CD4-positive, alpha-beta T cell treated with Interleukin-17A for 4 hours (primary cell): Measurements from ENCODE around the gene EFCAB6.

Source experiments
- DNase-seq: peaks from one replicate; pipeline ENCODE4 v3.0.0-alpha.2; 2020; ENCODE audit warnings: mixed read lengths

The EFCAB6 gene

GRCh38 chr22:43541462-43542407, 270.4 kb downstream of the EFCAB6 start:
- DNase-seq, result no peak

- no peak for DNase-seq
These were observed 271.1 kb downstream of the EFCAB6 start for GRCh38 chr22:43541022-43541421.

DNA sequence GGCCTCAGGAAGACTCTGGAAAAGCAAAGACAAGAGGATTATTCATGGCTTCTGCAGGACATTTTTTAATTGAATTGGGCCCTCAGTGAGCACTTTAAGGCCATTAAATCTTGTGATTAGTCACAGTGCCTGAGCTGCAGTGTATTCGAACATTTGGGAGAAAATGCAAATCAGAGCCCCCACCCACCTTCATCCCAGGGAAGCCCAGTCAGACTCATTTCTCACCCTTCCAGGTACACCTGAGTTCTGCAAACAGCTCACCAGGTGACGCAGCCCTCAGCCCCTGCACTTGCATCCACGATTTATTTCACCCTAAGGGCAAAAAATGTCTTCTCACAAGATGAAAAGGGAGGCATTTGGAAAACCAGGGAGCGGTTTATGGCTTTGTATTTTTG, 271.6 kb downstream of the EFCAB6 start:
- DNase-seq, result no peak

GRCh38 chr22:43539572-43540528, 272.3 kb downstream of the EFCAB6 start:
- DNase-seq, result no peak

GRCh38 chr22:43537019-43537585, 275.0 kb downstream of the EFCAB6 start:
- DNase-seq, result no peak

- DNase-seq, result no peak
These were observed 276.4 kb downstream of the EFCAB6 start for GRCh38 chr22:43535741-43536140.

GRCh38 chr22:43535336-43535735, 276.8 kb downstream of the EFCAB6 start:
- DNase-seq, result no peak

GRCh38 chr22:43534916-43535315, 277.2 kb downstream of the EFCAB6 start:
- no peak for DNase-seq

DNA sequence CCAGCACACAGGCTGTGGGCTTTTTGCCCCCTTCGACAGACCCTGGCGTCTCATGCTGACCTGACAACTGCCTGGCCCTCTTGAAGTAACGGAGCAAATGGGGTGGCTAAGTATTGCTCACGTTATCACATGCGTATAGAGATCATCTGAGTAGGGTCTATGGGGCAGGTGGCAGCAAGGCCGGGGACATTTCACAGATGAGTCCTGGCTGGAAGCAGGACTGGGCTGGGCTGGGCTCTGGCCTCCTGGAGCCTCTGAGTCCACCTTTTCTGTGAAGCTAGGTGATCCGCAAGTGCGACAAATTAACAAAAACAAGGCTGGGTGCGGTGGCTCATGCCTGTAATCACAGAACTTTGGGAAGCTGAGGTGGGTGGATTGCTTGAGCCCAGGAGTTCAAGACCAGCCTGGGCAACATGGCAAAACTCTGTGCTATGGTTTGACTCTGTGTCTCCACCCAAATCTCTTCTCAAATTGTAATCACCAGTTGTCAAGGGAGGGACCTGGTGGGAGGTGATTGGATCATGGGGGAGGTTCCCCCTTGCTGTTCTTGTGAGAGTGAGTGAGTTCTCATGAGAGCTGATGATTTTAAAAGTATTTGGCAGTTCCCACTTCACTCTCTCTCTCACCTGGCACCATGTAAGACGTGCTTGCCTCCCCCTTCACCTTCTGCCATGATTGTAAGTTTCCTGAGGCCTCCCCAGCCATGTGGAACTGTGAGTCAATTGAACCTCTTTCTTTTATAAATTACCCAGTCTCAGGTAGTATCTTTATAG, 278.3 kb downstream of the EFCAB6 start:
- no peak for DNase-seq

- DNase-seq, result no peak
These were observed 279.0 kb downstream of the EFCAB6 start for GRCh38 chr22:43533156-43533530.

DNA sequence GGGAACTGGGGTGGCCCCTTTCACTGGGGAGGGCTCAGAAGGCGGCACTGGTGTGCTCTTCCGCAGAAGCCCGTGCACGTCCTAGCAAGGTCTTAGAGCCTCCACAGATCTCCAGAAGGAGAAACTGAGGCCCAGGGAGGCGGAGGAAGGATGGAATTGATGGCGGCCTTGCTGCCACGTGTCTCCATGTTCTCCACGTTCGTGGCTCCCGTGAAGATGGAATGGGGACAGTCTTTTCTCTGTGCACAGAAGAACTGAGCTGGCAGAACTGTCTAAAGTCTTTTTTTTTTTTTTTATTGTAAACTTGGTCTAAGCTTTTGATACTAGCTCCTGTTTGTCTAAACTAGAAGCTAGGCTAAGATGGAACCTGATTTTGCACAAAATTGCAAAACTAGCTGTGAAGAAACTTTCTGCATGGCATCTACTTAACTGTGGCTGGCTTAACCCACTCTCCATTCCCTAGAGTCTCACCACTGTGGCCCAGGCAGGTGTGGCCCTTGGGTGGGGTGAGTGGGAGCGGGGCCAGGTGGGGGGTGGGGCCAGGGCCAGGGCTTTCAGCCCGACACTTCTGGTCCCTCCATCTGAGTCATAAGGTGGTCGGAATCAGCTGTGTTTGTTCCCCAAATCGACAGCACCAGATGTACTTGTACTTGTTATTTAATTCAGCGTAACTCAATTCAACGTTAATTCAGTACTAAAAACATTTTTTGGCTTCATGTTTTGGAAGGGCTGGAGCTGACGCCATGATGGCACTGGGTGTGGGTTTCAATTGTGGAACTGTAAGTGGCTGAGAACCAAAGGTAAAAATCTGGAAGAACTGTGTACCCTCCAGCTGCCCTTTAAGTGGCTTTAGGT, 279.6 kb downstream of the EFCAB6 start:
- no peak for DNase-seq

- DNase-seq, result no peak
These were observed 280.5 kb downstream of the EFCAB6 start for GRCh38 chr22:43531651-43532050.

DNA sequence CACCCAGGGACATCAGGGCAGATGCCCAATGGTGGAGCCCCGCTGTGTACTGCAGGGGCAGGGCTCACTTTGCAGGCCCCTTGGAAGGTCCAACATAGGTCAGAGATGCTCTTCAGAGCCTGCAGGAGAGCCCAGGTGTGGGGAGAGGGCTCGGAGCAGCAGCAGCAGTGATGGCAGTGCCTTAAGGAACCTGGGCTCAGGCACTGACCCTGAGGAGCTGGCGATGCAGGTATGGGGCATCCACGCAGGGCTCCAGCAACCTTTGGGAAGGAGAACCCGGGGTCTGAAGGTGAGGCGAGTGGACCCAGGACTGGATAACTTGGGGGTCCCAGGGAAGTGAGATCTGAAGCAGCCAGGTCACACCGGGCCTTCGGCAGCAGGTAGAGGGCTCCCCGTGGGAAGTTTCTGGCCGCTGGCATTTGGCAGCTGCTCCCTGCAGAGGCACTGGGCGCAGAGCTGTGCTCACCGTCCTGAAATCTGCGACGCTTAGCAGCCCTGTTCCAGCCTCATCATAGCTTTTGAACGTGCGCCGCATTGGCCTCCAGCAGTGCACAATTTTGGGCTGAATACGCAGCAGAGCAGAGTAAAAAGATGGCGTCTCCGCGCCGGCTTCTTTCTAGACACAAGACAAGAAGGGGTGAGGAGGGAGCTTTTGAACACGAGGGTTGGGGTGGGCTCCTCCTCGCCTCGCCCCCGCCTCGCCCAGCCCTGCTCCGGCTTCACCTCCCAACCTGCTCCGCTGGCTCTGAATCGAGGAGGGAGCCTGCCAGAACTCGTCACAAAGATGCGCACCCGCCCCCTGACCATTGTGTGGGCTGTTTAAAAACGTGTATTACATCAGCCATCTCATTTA, 281.5 kb downstream of the EFCAB6 start:
- DNase-seq, result no peak

- no peak for DNase-seq
These were observed 282.2 kb downstream of the EFCAB6 start for GRCh38 chr22:43529934-43530333.

- no peak for DNase-seq
These were observed 282.6 kb downstream of the EFCAB6 start for GRCh38 chr22:43529461-43529860.

- DNase-seq, result no peak
These were observed 283.3 kb downstream of the EFCAB6 start for GRCh38 chr22:43528601-43529360.

- no peak for DNase-seq
These were observed 285.2 kb downstream of the EFCAB6 start for GRCh38 chr22:43526946-43527345.

GRCh38 chr22:43526117-43526655, 285.9 kb downstream of the EFCAB6 start:
- no peak for DNase-seq

GRCh38 chr22:43521716-43522115, 290.4 kb downstream of the EFCAB6 start:
- no peak for DNase-seq
